HCT116 (cell line): ENCODE results near the gene APOD.

ENCODE experiments used
- CEBPB ChIP-seq: IDR thresholded peaks from 2 replicates; pipeline ENCODE4 v1.6.1; 2012; ENCODE audit warnings: low read depth
- ELF1 ChIP-seq: IDR thresholded peaks from 2 replicates; pipeline ENCODE4 v1.6.1; 2012; ENCODE audit warnings: low read depth, borderline replicate concordance
- EZH2phosphoT487 ChIP-seq: fragments of 200-600 bp; IDR thresholded peaks from 2 replicates; pipeline ENCODE4 v1.6.1; 2018; ENCODE audit warnings: antibody characterized with exemption, borderline replicate concordance
- SP1 ChIP-seq: IDR thresholded peaks from 2 replicates; pipeline ENCODE4 v1.6.1; 2012; ENCODE audit warnings: low read depth
- TCF7L2 ChIP-seq: IDR thresholded peaks from 2 replicates; pipeline ENCODE4 v1.7.0; 2011; ENCODE audit warnings: borderline replicate concordance, inconsistent platforms; ENCODE audit not compliant: insufficient read depth, insufficient read length; ENCODE audit errors: extremely low read depth
- YY1 ChIP-seq: IDR thresholded peaks from 2 replicates; pipeline ENCODE4 v1.6.1; 2011; ENCODE audit warnings: low read length, low read depth, moderate library complexity, mild to moderate bottlenecking; ENCODE audit not compliant: insufficient replicate concordance; ENCODE audit errors: extremely low read depth
- TF ChIP-seq, protein P1 (sequence below), 3 experiments: fragments of 200-600 bp in 1 of 3; sonication (generic) in 1 of 3; IDR thresholded peaks in 2 of 3; conservative IDR thresholded peaks in 1 of 3; 2 replicates each; pipeline ENCODE4 v1.5.1; 2012 to 2017; ENCODE audit warnings: low read depth in 2 of 3, low read length in 2 of 3, antibody characterized with exemption in 1 of 3, borderline replicate concordance in 1 of 3, control low read depth in 1 of 3, mild to moderate bottlenecking in 1 of 3, mixed read lengths in 1 of 3, mixed run types in 1 of 3, moderate library complexity in 1 of 3; ENCODE audit not compliant: insufficient read depth in 1 of 3

DNA sequence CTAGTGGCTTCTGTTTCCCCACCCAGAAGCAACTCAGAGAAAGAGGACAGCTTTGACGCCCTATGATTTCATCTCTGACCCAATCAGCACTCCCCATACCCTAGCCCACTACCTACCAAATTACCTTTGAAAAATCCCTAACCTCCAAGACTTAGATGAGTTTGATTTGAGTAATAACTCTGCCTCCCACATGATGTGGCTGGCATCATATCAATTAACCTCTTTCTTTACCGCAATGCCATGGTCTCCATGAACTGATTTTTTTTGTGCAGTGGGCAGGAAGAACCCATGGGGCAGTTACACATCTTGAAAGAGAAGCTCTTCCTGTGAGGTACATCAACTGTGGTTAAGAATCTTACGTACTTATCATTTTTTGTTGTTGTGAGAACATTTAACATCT, 25.5 kb upstream of the APOD start:
- TF ChIP-seq, protein P1, sequence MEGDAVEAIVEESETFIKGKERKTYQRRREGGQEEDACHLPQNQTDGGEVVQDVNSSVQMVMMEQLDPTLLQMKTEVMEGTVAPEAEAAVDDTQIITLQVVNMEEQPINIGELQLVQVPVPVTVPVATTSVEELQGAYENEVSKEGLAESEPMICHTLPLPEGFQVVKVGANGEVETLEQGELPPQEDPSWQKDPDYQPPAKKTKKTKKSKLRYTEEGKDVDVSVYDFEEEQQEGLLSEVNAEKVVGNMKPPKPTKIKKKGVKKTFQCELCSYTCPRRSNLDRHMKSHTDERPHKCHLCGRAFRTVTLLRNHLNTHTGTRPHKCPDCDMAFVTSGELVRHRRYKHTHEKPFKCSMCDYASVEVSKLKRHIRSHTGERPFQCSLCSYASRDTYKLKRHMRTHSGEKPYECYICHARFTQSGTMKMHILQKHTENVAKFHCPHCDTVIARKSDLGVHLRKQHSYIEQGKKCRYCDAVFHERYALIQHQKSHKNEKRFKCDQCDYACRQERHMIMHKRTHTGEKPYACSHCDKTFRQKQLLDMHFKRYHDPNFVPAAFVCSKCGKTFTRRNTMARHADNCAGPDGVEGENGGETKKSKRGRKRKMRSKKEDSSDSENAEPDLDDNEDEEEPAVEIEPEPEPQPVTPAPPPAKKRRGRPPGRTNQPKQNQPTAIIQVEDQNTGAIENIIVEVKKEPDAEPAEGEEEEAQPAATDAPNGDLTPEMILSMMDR (IDR thresholded peaks at IDR 0.05 in 2 of 3, conservative IDR thresholded peaks at IDR 0.05 in 1 of 3; ENCODE audit: borderline replicate concordance in 1 of 3, insufficient read depth in 1 of 3, low read depth in 2 of 3, low read length in 2 of 3), result no peak
- TF ChIP-seq TCF7L2 (no peak), SP1 (no peak), ELF1 (no peak), EZH2phosphoT487 (no peak), CEBPB (no peak), YY1 (no peak)
